CD14-positive monocyte (primary cell): ENCODE data around the gene NUBPL. TPM values are rescaled to one million over a fixed set of nuclear protein-coding genes. Genes with fewer than 3 reads are reported as not detected.
"Not testable (repeated sequence)": the region's sequence is repeated elsewhere in the genome, so short reads cannot be mapped to it uniquely, and the experiment has no call there.

ENCODE experiments used
- DNase-seq, 3 donors: peaks; one replicate each; pipeline ENCODE4 v3.0.0-alpha.2; 2011 to 2022
- H2AFZ ChIP-seq: 2 replicates; pipeline ENCODE4 v1.6.0; 2012; ENCODE audit warnings: mild to moderate bottlenecking, low read depth, low read length, inconsistent platforms; ENCODE audit not compliant: insufficient read depth, poor library complexity, severe bottlenecking
- H3K27ac ChIP-seq, 2 donors: 1 replicate in 1 of 2; 2 replicates in 1 of 2; pipeline ENCODE4 v1.5.1; 2012 to 2013; ENCODE audit warnings: low read length in 2 of 2, control low read depth in 1 of 2, inconsistent platforms in 1 of 2, low read depth in 1 of 2, mild to moderate bottlenecking in 1 of 2
- H3K27me3 ChIP-seq, 2 donors: one replicate each; pipeline versions ENCODE4 v1.6.0 to v1.6.1; 2011 to 2013; ENCODE audit warnings: low read length in 2 of 2; ENCODE audit not compliant: control insufficient read depth in 2 of 2, insufficient read depth in 2 of 2
- H3K36me3 ChIP-seq, 2 donors: replicated peaks in 1 of 2; 1 replicate in 1 of 2; 2 replicates in 1 of 2; pipeline versions ENCODE4 v1.5.1 to v1.6.1; 2012 to 2013; ENCODE audit warnings: low read length in 2 of 2, control low read depth in 1 of 2, inconsistent platforms in 1 of 2, mild to moderate bottlenecking in 1 of 2; ENCODE audit not compliant: insufficient read depth in 2 of 2, control insufficient read depth in 1 of 2
- H3K4me1 ChIP-seq, 2 donors: 1 replicate in 1 of 2; 2 replicates in 1 of 2; pipeline versions ENCODE4 v1.5.1 to v1.6.1; 2012 to 2013; ENCODE audit warnings: low read length in 2 of 2, control low read depth in 1 of 2, inconsistent platforms in 1 of 2, mild to moderate bottlenecking in 1 of 2, moderate library complexity in 1 of 2; ENCODE audit not compliant: insufficient read depth in 2 of 2, control insufficient read depth in 1 of 2
- H3K4me2 ChIP-seq: replicated peaks from 2 replicates; pipeline ENCODE3; 2012; ENCODE audit warnings: low read length, moderate library complexity, mild to moderate bottlenecking; ENCODE audit not compliant: poor library complexity, severe bottlenecking; ENCODE audit errors: extremely low read depth
- H3K4me3 ChIP-seq, 3 experiments: fragments of 200-600 bp in 1 of 3; sonication (generic) in 1 of 3; replicated peaks in 1 of 3; 1 replicate in 2 of 3; 2 replicates in 1 of 3; pipeline ENCODE4 v1.5.1; 2011 to 2013; ENCODE audit warnings: low read length in 3 of 3, mild to moderate bottlenecking in 3 of 3, control low read depth in 2 of 3, low read depth in 2 of 3, inconsistent platforms in 1 of 3, moderate library complexity in 1 of 3
- H3K79me2 ChIP-seq: 2 replicates; pipeline ENCODE4 v1.6.0; 2012; ENCODE audit warnings: mild to moderate bottlenecking, control low read depth, inconsistent platforms, low read length, moderate library complexity; ENCODE audit not compliant: insufficient read depth
- H3K9ac ChIP-seq: 2 replicates; pipeline ENCODE4 v1.6.0; 2017; ENCODE audit warnings: low read length, mild to moderate bottlenecking; ENCODE audit not compliant: insufficient read depth, poor library complexity, severe bottlenecking
- H3K9me3 ChIP-seq, 2 donors: replicated peaks in 1 of 2; 1 replicate in 1 of 2; 2 replicates in 1 of 2; pipeline versions ENCODE4 v1.5.1 to v1.6.1; 2012 to 2013; ENCODE audit warnings: low read length in 2 of 2, control low read depth in 1 of 2; ENCODE audit not compliant: control insufficient read depth in 1 of 2, insufficient read depth in 1 of 2
- H4K20me1 ChIP-seq: 2 replicates; pipeline ENCODE4 v1.6.0; 2012; ENCODE audit warnings: mild to moderate bottlenecking, low read length, control low read depth, moderate library complexity; ENCODE audit not compliant: insufficient read depth
- H3K27ac Mint-ChIP-seq, 7 donors: one replicate each; pipeline ENCODE4 v1.8.0; 2020; ENCODE audit warnings: mild to moderate bottlenecking in 7 of 7, mixed read lengths in 7 of 7, moderate library complexity in 6 of 7, inconsistent platforms in 2 of 7
- H3K27me3 Mint-ChIP-seq, 3 donors: one replicate each; pipeline ENCODE4 v1.8.0; 2021 to 2022; ENCODE audit warnings: low read depth in 3 of 3, mild to moderate bottlenecking in 3 of 3, mixed read lengths in 3 of 3, moderate library complexity in 3 of 3, inconsistent platforms in 1 of 3
- H3K36me3 Mint-ChIP-seq, 2 donors: one replicate each; pipeline ENCODE4 v1.8.0; 2020; ENCODE audit warnings: mixed read lengths in 2 of 2, inconsistent platforms in 1 of 2, mild to moderate bottlenecking in 1 of 2
- H3K4me1 Mint-ChIP-seq: one replicate; pipeline ENCODE4 v1.8.0; 2020; ENCODE audit warnings: mild to moderate bottlenecking, mixed read lengths
- H3K4me3 Mint-ChIP-seq, 2 donors: one replicate each; pipeline ENCODE4 v1.8.0; 2020; ENCODE audit warnings: mild to moderate bottlenecking in 2 of 2, mixed read lengths in 2 of 2, moderate library complexity in 1 of 2
- H3K9me3 Mint-ChIP-seq, 7 donors: one replicate each; pipeline ENCODE4 v1.8.0; 2020 to 2022; ENCODE audit warnings: mixed read lengths in 7 of 7, mild to moderate bottlenecking in 6 of 7, moderate library complexity in 6 of 7, inconsistent platforms in 2 of 7
- WGBS: methylation state at CpG from one replicate; pipeline ENCODE4 v1.1.5; 2013; ENCODE audit warnings: missing lambda C conversion rate; ENCODE audit not compliant: insufficient coverage; 5-methylcytosine and 5-hydroxymethylcytosine counted together
- intact Hi-C, 2 donors: fragments of 100-400 bp; cut with micrococcal nuclease; formaldehyde crosslinking; loops; one replicate each; pipeline versions ENCODE4 v1.15.0 to v1.15.1; 2023
- polyA plus RNA-seq, 3 donors: library from polyadenylated mRNA; depleted of rRNA in 1 of 3; unstranded in 2 of 3; stranded (reverse) in 1 of 3; fragments of 300-500 nt in 2 of 3; fragments of >200 nt in 1 of 3; fragmentation: Illumina TruSeq in 2 of 3; gene quantifications; 1 replicate in 2 of 3; 2 replicates in 1 of 3; pipeline ENCODE4 v1.2.3, GENCODE V29; 2012 to 2021
- TF ChIP-seq, protein P1 (sequence below): fragments of 200-600 bp; IDR thresholded peaks from one replicate; pipeline ENCODE4 v1.8.0; 2022; ENCODE audit warnings: antibody characterized with exemption, mild to moderate bottlenecking

Gene NUBPL
- polyA plus RNA-seq, 3 donors, result 0.75 to 2.4 (median 2.3) TPM

GRCh38 chr14:31622060-31622459 is 60.9 kb downstream of the NUBPL start:
- intact Hi-C loops, result no loop called here
- no peak overlapping the region for H3K4me2 ChIP-seq
- Mint-ChIP-seq H3K27ac (no peak overlapping the region), H3K36me3 (peaks cover 2 to 6% of the 10 kb centered on the region in 2 donors), H3K9me3 (peaks cover 19 to 54% (median 44%) of the 10 kb centered on the region in 7 donors), H3K4me3 (no peak overlapping the region), H3K4me1 (no peaks in the 10 kb centered on the region), H3K27me3 (no peaks in the 10 kb centered on the region)
- H3K27me3 ChIP-seq, result no peaks in the 10 kb centered on the region
- TF ChIP-seq, protein P1, sequence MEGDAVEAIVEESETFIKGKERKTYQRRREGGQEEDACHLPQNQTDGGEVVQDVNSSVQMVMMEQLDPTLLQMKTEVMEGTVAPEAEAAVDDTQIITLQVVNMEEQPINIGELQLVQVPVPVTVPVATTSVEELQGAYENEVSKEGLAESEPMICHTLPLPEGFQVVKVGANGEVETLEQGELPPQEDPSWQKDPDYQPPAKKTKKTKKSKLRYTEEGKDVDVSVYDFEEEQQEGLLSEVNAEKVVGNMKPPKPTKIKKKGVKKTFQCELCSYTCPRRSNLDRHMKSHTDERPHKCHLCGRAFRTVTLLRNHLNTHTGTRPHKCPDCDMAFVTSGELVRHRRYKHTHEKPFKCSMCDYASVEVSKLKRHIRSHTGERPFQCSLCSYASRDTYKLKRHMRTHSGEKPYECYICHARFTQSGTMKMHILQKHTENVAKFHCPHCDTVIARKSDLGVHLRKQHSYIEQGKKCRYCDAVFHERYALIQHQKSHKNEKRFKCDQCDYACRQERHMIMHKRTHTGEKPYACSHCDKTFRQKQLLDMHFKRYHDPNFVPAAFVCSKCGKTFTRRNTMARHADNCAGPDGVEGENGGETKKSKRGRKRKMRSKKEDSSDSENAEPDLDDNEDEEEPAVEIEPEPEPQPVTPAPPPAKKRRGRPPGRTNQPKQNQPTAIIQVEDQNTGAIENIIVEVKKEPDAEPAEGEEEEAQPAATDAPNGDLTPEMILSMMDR, result no peak
- H3K36me3 ChIP-seq, result no peaks in the 10 kb centered on the region
- 95% methylated on average over 4 of the region's 5 CpGs for WGBS
- H3K4me1 ChIP-seq, result no peaks in the 10 kb centered on the region
- no peak overlapping the region for H3K9ac ChIP-seq
- no peak overlapping the region for H3K27ac ChIP-seq
- no peak overlapping the region for H2AFZ ChIP-seq
- no peak for DNase-seq
- H3K4me3 ChIP-seq, result no peak overlapping the region
- H3K79me2 ChIP-seq, result no peaks in the 10 kb centered on the region
- no peaks in the 10 kb centered on the region for H4K20me1 ChIP-seq
- peaks cover 30 to 35% of the 10 kb centered on the region in 2 donors for H3K9me3 ChIP-seq

GRCh38 chr14:31652900-31653299 is 91.7 kb downstream of the NUBPL start:
- H3K4me2 ChIP-seq, H3K4me3 ChIP-seq, H3K4me1 Mint-ChIP-seq, H3K27me3 Mint-ChIP-seq, H3K4me3 Mint-ChIP-seq, intact Hi-C loops, H3K79me2 ChIP-seq, H2AFZ ChIP-seq, DNase-seq, H3K27me3 ChIP-seq, H3K36me3 Mint-ChIP-seq, H3K27ac ChIP-seq, H3K36me3 ChIP-seq, H3K4me1 ChIP-seq, H3K9ac ChIP-seq, H4K20me1 ChIP-seq, H3K27ac Mint-ChIP-seq: not testable (repeated sequence)
- peaks cover 38 to 45% of the 10 kb centered on the region in 2 donors for H3K9me3 ChIP-seq
- peaks cover 15 to 48% (median 36%) of the 10 kb centered on the region in 7 donors for H3K9me3 Mint-ChIP-seq
- 98% methylated on average over 4 of the region's 5 CpGs for WGBS
